Left cardiac atrium (tissue), 4 donors: Measurements from ENCODE around the gene MYBPH. TPM values are rescaled to one million over a fixed set of nuclear protein-coding genes. Genes with fewer than 3 reads are reported as not detected.

Source experiments
- ATAC-seq, 2 donors: fragments of 200-7000 bp; cut with Tn5 transposase; one replicate each; pipeline ENCODE4 v1.9.1; 2020; ENCODE audit warnings: mild to moderate bottlenecking in 2 of 2, moderate library complexity in 2 of 2
- DNase-seq: peaks from one replicate; pipeline ENCODE4 v3.0.0-alpha.2; 2020
- intact Hi-C, 2 donors: fragments of 100-400 bp; cut with DNase I; formaldehyde crosslinking; loops; one replicate each; pipeline versions ENCODE4 v1.14.1 to v1.15.1; 2022 to 2023
- total RNA-seq, 2 donors: library from RNA; stranded (reverse); fragmentation: NEBNext Ultra II Directional; extraction: Animal tissue kit (Norgen Biotek cat#: 25700); gene quantifications; one replicate each; pipeline ENCODE4 v1.2.1, GENCODE V29; 2021
- donor health status: DM: no; HTN: yes; CAD: no.
- donor health status: DM: no; HTN: yes; CAD: no; lungs with severe emphysema.
- donor health status: DM: yes; HTN: yes; CAD: no.
- donor health status: Dilated cardiomyopathy.

Gene MYBPH
- total RNA-seq, 2 donors from 2014 or later: not detected

DNA sequence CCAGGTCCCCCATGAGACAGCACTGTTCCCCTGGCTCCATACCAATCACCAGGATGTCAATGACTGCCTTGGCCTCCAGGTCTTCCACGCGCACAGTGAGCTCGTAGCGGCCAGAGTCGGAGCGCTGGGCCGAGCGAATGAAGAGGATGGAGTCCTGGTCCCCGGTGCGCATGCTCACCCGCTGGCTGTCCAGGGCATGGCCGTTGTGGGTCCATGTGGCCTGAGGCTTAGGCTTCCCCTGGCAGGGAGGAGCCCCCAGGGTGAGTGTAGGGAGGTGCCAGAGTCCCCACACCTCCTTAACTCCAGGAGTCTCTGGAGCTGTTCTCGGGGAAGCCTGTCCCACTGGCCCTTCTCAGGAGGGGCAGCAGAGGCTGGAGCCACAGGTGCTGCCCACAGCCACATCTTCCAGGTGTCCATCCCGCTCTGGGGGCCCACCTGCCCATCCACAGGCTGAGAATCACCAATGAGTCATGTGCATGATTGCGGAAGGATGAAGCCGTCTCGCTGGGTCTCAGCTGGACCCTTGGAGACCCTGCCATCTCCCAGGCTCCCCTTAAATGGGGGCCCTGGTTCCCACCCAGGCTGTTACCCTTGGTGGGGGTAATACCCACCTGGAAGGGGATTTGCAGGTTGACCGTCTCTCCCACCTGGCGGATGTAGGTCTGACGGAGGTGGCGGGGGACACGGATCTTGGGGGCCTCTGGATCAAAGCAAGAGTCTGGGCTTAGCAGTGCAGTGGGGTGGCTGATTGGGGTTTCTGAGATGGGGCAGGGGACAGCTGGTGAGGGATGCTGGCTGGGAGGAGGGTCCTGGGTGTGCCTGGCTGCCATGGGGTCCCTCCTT, 4.1 kb downstream of the MYBPH start:
- DNase-seq: no peak

DNA sequence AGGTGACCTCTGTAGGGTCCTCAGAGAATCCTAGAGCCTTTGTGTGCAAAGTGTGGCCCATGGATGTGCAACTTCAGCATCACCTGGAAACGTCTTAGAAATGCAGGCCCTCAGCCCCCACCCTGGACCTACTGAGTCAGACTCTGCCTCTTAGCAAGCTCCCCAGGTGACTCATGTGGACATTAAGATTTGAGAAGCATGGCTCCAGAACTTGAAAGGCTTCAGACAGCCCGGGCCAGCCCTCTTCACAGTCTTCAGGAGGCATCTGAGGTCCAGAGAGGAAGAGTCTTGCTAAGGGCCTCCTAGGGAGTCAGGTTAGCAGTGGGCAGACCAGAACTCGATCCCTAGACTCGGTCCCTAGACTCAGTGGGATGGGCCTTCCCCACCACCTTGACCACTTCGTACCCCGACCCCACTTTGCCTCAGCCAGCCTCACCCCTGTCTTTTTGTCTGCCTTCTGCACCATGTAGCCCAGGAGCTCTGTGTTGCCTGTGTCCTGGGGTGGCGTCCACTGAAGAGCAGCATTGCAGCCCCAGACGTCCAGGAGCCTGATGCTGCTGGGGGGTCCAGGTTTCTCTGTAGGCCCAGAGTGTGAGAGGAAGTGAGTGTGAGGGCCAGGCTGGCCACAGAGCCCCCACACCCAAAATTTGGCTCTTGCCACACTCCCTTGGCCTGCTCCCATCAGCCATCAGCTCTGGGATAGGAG, 4.8 kb downstream of the MYBPH start:
- intact Hi-C loops: loop anchor here (2.0 to 5.0 kb wide), 3 partner anchors 47 to 133 kb away; no protein-coding TSS in a partner anchor
- no peak for DNase-seq
- ATAC-seq: no peak

More for the DNA sequence above, 4.1 kb downstream of the MYBPH start:
- intact Hi-C loops: loop anchor here (2.0 to 5.0 kb wide), 3 partner anchors 46 to 134 kb away; no protein-coding TSS in a partner anchor
- ATAC-seq: no peak

DNA sequence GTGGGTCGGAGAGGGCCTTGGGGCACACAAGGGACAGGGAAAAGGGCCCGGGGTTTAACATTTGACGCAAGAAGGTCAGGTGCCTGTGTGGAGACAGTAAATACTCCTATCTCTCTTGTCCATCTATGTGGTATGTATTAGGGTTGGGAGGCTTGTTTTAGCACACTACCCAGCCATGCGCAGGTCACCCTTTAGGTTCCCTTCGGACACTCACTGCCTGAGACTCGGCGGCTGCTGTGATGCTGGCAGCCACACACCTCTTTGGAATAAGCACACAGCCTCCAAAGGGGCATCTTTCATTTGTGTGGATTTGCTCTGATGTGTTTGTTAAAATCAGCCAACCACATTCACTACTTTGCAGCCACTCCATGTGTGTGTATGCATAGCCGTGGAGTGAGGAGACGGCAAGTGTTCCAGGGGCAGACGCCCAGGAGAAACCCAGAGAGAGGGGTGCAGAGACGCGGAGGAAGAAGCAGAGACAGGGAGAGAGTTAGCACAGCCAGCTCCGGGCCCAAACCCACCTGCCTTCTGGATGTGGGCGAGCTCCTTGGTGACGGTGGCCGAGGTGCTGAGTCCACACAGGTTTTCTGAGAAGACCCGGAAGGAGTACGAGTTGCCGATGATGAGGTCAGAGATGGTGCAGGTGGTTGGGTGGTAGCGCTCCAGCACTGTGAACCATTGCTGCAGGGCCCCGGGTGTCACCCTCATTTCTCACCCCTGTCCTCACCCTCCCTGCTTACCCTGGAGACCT, 5.7 kb downstream of the MYBPH start:
- no peak for ATAC-seq
- no peak for DNase-seq
- intact Hi-C loops: loop anchor here (2.0 to 5.0 kb wide), 3 partner anchors 47 to 133 kb away; no protein-coding TSS in a partner anchor

DNA sequence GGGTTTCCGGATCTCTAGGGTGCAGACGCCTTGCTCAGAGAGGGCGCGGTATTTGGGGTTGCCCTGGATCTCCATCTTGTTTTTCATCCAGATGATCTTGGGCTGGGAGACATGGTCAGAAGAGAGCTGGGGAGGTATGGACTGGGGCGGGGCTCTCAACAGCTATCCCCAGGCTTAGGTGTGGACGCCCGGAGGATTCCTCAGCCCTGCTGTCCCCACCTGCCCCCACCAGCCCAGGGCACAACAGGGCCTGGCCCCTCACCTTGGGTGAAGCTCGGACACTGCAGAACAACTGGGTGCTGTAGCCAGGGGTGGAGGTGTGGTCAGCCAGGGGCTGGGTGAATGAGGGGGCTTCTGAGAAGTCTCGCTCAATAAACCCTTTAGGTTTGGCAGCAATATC, 6.6 kb downstream of the MYBPH start:
- intact Hi-C loops: no loop called here
- DNase-seq: no peak
- no peak for ATAC-seq

DNA sequence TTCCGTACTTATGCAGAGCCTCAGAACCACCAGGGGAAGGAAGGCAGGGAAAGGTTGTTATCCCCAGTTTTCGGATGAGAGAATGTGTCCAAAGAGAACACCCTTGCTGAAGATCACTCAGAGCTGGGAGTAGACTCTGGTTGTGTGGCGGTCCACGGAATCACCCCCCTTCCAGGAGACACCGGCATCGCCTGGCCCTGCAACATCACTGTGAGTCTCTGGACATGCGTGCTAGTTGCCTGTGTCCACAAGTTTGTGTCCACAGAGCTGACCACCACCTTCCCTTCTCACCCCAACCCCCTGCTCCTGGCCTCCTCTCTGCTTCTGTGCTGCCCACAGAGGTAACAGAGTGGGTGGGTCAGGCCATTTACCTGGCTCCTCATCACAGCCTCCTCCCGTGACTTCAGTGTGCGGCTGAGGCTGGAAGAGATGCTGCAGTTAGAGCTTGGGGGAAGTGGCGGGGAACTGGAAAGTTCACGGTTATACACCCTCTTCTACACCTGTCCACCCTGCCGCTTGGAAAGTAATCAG, 7.3 kb downstream of the MYBPH start:
- DNase-seq: no peak
- intact Hi-C loops: no loop called here

DNA sequence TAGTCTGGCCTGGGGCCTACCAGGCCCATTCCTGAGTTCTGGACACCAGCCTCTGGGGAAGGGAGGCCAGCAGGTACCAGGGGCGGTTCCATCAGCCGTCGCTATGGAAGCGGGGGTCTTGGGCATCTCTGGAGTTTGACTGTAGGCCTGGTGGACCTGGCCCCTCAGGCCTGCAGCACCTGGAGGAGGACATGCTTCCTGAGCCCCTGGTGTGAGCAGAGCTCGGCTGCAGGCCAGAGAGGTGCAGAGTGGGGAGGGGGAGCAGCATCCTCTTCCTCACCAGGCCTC, 7.8 kb downstream of the MYBPH start:
- intact Hi-C loops: no loop called here
- ATAC-seq (no peak), DNase-seq (no peak)

More for the DNA sequence above, 7.3 kb downstream of the MYBPH start:
- ATAC-seq: no peak

DNA sequence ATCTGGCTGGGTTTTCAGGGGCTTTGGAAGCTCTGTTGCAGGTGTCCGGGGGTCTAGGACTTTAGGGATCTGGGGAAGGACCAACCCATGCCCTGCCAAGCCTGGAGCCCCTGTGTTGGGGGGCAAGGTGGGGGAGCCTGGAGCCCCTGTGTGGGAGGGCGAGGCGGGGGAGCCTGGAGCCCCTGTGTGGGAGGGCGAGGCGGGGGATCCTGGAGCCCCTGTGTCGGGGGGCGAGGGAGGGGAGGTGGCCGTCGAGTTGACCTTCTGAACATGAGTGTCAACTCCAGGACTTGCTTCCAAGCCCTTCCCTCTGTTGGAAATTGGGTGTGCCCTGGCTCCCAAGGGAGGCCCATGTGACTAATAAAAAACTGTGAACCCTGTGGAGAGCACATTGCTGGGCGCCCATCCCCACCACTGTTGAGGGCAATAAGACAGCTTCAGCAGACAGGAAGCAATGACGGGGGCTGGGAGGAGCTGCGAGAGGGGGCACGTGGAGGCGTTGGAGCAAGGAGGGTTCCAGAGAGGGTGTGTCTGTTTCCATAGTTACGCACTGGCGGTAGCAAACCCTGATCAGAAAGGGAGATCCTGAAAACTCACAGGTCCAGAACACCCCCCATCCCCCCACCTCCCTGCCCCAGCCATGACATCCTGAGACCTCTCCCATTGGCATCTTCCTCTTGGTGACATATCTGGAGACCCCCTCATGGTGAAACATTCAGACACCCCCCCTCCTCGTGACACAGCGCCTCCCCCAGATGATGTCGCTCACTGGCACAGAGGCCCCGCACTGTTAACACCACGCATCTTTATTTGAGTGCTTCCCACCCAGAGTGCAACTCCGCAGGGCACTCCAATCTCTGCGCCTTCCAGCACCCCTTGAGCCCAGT, 8.4 kb downstream of the MYBPH start:
- DNase-seq (no peak), ATAC-seq (no peak)
- intact Hi-C loops: no loop called here

DNA sequence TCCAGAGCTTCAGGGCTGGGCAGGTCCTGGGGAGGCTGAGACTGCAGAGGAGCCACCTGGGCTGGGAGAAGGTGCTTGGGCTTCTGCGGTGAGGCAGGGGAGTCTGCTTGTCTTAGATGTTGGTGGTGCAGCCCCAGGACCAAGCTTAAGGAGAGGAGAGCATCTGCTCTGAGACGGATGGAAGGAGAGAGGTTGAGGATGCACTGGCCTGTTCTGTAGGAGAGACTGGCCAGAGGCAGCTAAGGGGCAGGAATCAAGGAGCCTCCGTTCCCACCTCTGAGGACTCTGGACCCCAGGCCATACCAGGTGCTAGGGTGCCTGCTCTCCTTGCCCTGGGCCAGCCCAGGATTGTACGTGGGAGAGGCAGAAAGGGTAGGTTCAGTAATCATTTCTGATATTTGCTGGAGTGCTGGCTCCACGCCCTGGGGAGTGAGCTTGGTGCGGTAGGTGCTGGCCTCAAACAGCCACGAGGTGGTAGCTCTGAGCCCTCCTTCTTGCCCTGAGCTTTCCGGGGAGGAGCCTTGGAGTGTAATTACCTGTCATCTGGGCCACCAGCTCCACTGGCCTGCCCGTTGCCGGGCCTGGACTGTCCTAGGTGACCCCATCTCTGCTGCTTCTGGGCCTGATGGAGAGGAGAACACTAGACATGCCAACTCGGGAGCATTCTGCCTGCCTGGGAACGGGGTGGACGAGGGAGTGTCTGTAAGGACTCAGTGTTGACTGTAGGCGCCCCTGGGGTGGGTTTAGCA, 9.3 kb downstream of the MYBPH start:
- ATAC-seq (peak in 1 of 2 donors; percentile 69), DNase-seq (no peak)
- intact Hi-C loops: no loop called here

DNA sequence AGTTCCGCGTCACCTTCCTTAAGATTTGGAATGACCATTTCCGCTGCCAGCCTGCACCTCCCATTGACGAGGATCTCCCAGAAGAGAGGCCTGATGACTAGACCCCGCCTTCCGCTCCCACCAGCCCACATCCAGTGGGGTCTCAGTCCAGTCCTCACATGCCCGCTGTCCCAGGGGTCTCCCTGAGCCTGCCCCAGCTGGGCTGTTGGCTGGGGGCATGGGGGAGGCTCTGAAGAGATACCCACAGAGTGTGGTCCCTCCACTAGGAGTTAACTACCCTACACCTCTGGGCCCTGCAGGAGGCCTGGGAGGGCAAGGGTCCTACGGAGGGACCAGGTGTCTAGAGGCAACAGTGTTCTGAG, 9.8 kb downstream of the MYBPH start:
- DNase-seq (no peak), ATAC-seq (no peak)
- intact Hi-C loops: no loop called here

DNA sequence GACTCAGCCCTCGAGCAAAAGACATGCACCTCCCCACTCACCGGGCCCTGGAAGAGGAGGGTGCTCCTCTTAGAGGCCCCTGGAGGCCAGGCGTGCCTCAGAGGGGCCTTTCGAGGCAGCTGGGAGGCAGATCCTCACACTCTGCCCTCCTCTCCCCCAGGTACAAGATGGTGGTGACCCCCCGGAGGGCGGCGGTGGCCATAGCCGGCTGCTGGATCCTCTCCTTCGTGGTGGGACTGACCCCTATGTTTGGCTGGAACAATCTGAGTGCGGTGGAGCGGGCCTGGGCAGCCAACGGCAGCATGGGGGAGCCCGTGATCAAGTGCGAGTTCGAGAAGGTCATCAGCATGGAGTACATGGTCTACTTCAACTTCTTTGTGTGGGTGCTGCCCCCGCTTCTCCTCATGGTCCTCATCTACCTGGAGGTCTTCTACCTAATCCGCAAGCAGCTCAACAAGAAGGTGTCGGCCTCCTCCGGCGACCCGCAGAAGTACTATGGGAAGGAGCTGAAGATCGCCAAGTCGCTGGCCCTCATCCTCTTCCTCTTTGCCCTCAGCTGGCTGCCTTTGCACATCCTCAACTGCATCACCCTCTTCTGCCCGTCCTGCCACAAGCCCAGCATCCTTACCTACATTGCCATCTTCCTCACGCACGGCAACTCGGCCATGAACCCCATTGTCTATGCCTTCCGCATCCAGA, 10.4 kb downstream of the MYBPH start:
- intact Hi-C loops: no loop called here
- DNase-seq: no peak
- ATAC-seq: no peak

DNA sequence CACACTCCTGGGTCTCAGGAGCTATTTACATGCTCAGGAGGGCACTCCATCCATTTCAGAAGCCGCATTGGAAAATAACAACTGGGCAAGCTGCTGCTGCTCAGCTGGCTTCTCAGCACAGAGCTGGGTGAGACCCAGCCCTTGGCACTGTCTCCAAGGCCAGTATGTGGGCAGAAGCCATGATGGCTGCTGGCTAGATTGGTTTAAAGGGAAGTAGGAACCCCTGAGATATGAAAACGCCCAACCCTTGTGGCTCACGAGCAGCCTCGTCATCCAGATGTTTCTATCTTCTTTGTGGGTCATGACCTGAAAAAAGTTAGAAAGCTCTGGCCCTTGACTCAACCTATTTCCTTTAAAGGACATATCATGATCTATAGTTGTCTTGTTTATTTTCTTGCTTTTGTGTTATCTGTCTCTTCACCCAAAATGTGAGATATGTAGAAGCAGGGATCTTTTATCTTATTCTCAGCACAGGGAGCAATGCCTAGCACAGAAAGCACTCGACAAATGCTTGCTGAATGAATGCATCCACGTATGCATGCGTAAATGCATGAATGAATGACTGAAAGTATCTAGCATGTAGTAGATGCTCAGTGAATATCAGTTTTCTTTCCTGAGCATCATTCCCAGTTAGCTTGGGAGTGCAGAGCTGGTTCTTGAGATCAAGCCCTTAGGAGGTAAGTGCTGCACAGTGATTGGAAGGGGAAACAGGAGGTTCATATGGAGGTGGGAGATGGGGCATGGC, 11.6 kb downstream of the MYBPH start:
- intact Hi-C loops: no loop called here
- DNase-seq: no peak
- no peak for ATAC-seq

DNA sequence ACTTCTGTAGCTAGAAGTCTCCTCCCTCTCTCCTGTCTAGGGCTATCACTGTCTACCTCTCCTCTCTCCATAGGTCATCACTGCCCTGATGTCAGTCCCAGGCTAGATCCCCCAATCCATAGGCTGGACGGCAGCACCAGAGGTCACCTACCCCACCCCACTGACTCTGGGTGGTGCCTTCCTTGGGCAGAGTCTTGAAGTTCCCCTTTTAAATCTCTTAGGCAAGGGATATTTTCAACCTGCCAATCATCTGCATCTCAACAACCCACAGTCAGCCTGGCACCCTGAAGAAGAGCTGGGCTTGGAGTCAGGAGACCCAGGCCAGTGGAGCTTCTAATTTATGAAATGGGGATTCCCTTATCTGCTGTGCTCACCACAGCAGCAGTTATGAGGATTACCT, 13.2 kb downstream of the MYBPH start:
- no peak for ATAC-seq
- intact Hi-C loops: no loop called here
- no peak for DNase-seq

DNA sequence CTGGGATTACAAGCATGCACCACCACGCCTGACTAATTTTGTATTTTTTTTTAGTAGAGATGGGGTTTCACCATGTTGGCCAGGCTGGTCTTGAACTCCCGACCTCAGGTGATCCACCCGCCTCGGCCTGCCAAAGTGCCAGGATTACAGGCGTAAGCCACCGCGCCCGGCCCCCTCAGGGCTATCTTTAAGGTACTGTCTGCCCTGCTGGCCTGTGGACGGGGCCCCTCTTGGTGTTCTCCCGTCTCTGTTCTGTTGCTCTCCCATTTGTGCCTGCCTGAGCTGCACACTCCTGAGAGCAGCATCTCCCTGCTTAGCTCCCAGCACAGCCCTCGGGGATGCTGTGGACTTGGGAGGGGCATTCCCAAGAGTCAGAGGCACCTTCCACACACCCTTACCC, 13.9 kb downstream of the MYBPH start:
- DNase-seq (no peak), ATAC-seq (no peak)
- intact Hi-C loops: no loop called here

DNA sequence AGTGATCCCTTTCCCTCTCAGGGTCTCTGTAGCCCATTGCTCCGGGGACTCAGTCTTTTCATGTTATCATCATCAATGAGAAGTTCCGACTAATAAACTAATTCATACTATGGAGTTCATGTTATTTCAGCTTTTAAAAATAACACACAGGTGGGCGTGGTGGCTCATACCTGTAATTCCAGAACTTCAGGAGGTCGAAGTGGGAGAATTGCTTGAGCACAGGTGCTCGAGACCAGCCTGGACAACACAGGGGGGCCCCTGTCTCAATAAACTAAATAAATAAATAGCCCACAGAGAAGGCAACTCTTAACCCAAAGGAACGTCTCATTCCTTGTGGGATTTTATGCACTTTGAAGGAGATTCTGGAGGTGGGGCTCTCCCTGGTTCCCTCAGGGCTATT, 14.5 kb downstream of the MYBPH start:
- intact Hi-C loops: no loop called here
- ATAC-seq (no peak), DNase-seq (no peak)

DNA sequence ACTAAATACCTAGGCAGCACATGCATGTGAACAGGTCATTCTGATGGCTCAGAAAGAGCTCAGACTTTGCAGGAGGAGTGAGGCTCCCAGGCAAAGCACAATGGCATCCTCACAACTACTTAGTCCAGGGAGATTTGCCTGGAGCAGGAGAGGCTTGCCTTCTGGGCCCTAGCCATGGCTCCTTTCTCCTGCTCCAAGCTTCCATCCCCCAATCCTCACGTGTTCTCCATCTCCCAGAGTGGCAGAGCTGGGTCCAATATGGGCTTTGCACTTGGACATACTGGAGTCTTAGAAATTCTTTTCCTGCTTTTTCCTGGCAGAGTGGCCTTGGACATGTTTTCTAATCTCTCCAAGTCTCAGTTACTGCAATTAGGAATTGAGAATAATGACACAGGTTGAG, 15.8 kb downstream of the MYBPH start:
- DNase-seq (no peak), ATAC-seq (peak in 1 of 2 donors; percentile 44)
- intact Hi-C loops: no loop called here

DNA sequence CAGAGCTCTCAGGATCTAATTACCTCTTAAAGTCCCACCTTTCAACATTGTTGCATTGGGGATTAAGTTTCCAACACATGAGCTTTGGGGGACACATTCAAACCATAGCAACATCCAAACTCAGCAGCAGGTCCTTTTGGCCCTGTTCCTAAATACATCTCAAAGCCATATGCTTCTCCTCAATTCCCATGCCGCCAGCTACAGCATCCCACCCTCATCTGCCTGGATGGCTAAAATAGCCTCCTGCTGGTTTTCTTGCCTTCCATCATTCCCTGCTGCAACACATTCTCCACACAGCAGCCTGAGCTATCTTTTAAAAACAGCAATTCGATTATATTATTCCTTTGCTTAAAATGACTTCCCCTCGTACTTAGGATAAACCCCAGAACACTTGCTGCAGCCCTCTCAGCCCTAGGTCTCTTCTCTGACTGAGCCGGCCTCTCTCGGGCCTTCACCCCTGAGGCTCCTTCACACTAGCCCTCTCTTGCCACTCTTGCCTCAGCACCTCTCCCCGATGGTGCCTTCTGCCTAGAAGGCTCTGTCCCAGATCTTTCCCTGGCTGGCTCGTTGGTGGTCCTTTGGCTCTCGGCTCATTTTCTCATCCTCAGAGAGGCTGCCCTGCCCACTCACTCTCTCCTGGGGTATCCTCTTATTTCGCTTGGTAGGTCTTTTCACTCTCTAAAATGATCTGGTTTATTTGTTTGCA, 16.5 kb downstream of the MYBPH start:
- ATAC-seq (no peak), DNase-seq (no peak)
- intact Hi-C loops: no loop called here
